ENCODE results near the gene SHISA6.

SHISA6 gene

DNA sequence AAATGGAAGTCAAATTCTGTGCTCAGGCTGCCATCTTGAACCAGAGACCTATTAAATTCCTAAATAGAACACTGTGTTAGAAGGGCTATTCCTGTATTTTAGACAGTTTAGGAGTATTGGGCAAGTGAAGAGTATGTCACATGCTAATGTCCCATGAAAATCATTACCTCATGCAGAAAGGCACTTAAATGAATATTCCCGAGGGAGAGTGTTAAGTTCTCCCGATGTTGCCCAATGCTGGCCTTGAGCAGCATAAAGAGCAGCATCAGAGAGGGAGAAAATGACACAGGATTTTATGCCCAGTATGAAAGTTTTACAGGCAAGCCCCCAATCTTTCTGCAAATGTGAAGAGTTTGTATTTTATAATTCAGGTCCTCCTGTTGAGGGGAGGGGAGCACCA is 28.2 kb upstream of the SHISA6 start:
- Histone ChIP-seq H3K27ac (no peak overlapping the region), H3K4me3 (no peak overlapping the region), H3K9me3 (peaks cover 0 to 17% (median 16%) of the 10 kb centered on the region in 3 donors), H3K36me3 (no peaks in the 10 kb centered on the region), H3K4me1 (no peaks in the 10 kb centered on the region), H3K27me3 (no peaks in the 10 kb centered on the region)
- DNase-seq = no peak
- TF ChIP-seq, protein P1, sequence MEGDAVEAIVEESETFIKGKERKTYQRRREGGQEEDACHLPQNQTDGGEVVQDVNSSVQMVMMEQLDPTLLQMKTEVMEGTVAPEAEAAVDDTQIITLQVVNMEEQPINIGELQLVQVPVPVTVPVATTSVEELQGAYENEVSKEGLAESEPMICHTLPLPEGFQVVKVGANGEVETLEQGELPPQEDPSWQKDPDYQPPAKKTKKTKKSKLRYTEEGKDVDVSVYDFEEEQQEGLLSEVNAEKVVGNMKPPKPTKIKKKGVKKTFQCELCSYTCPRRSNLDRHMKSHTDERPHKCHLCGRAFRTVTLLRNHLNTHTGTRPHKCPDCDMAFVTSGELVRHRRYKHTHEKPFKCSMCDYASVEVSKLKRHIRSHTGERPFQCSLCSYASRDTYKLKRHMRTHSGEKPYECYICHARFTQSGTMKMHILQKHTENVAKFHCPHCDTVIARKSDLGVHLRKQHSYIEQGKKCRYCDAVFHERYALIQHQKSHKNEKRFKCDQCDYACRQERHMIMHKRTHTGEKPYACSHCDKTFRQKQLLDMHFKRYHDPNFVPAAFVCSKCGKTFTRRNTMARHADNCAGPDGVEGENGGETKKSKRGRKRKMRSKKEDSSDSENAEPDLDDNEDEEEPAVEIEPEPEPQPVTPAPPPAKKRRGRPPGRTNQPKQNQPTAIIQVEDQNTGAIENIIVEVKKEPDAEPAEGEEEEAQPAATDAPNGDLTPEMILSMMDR (IDR thresholded peaks at IDR 0.05) = no peak
- intact Hi-C loops (cut with DNase I; ENCODE audit: low total_unique reads) = no loop called here

- H3K4me3 ChIP-seq = no peak overlapping the region
- intact Hi-C loops (cut with DNase I; ENCODE audit: low total_unique reads) = no loop called here
- H3K27me3 ChIP-seq = no peaks in the 10 kb centered on the region
- TF ChIP-seq, protein P1 (IDR thresholded peaks at IDR 0.05) = no peak
- DNase-seq = no peak
- H3K4me1 ChIP-seq = no peaks in the 10 kb centered on the region
- peaks cover 0 to 2% (median 1%) of the 10 kb centered on the region in 3 donors for H3K9me3 ChIP-seq
- H3K36me3 ChIP-seq = no peaks in the 10 kb centered on the region
- H3K27ac ChIP-seq = no peak overlapping the region
These were observed 24.0 kb upstream of the SHISA6 start for GRCh38 chr17:11216976-11217375.

DNA sequence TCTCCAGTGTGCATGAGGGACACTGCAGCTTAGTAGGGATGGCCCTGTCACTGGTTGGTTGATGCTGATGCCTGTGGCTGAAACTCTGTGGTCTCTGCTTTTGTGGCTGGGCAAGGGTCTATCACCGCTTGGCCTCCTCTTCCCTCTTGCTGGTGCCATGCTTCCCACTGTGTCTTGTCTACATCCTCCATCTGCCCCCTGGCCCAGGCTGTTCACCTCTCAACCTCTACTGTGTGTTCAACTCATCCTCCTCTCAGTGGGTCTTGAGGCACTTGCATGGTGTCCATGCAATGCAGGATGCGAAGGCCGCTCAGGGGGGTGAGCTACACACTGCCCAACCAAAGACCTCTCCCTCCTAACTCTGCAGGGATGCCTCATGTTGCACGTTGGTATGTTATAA is 19.8 kb upstream of the SHISA6 start:
- Histone ChIP-seq H3K27me3 (no peaks in the 10 kb centered on the region), H3K9me3 (no peaks in the 10 kb centered on the region), H3K4me1 (no peaks in the 10 kb centered on the region), H3K4me3 (no peak overlapping the region), H3K36me3 (no peaks in the 10 kb centered on the region), H3K27ac (no peak overlapping the region)
- intact Hi-C loops (cut with DNase I; ENCODE audit: low total_unique reads) = no loop called here
- no peak for DNase-seq
- TF ChIP-seq, protein P1 (IDR thresholded peaks at IDR 0.05) = no peak

DNA sequence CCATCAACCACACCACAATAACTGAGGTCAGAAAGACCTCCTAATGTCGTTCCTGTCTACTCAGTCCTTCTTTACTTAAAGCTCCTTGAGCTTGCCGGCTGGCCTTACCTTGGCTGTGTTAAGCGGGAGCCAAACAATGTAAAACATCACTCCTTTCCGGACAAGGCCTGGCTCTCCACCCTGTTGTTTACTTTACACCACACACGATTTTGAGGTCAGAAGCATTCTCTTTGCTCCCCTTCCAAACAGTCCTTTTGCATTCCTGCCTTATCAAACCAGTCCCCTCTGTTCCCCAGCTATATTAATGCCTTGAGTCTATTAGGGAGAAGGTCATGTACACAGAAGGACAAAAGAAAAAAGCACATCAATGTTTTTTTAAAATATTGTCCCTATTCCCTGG is 19.3 kb upstream of the SHISA6 start:
- no peak overlapping the region for H3K4me3 ChIP-seq
- H3K9me3 ChIP-seq = no peaks in the 10 kb centered on the region
- no peak overlapping the region for H3K27ac ChIP-seq
- no peaks in the 10 kb centered on the region for H3K36me3 ChIP-seq
- H3K27me3 ChIP-seq = no peaks in the 10 kb centered on the region
- no peaks in the 10 kb centered on the region for H3K4me1 ChIP-seq
- intact Hi-C loops (cut with DNase I; ENCODE audit: low total_unique reads) = no loop called here
- TF ChIP-seq, protein P1 (IDR thresholded peaks at IDR 0.05) = no peak
- no peak for DNase-seq

DNA sequence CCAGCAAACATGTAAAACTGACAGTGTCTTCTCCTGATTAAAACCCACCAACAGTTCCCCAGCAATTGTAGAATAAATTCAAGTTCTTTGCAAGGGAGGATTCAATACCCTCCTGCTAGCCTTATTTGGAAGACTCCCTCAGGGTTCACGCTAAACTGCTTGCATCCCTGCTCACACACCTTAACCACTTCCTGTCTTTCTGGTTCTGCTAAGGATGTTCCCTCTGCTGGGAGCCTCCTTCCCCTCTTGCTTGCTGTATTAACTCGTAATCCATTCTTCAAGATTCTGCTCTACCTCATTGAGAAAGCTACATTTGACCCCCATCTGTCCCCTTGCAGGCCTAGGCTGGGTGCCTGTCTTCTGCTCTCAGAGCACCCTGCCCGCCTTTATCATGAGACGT is 2.3 kb upstream of the SHISA6 start:
- Histone ChIP-seq H3K4me3 (no peak overlapping the region), H3K27ac (no peak overlapping the region), H3K27me3 (peaks cover 0 to 45% of the 10 kb centered on the region in 2 donors), H3K9me3 (peaks cover 0 to under 1% (median 0%) of the 10 kb centered on the region in 3 donors), H3K4me1 (peaks cover 0 to 13% (median 0%) of the 10 kb centered on the region in 4 donors), H3K36me3 (no peaks in the 10 kb centered on the region)
- TF ChIP-seq, protein P1 (IDR thresholded peaks at IDR 0.05) = no peak
- intact Hi-C loops (cut with DNase I; ENCODE audit: low total_unique reads) = no loop called here
- DNase-seq = no peak

DNA sequence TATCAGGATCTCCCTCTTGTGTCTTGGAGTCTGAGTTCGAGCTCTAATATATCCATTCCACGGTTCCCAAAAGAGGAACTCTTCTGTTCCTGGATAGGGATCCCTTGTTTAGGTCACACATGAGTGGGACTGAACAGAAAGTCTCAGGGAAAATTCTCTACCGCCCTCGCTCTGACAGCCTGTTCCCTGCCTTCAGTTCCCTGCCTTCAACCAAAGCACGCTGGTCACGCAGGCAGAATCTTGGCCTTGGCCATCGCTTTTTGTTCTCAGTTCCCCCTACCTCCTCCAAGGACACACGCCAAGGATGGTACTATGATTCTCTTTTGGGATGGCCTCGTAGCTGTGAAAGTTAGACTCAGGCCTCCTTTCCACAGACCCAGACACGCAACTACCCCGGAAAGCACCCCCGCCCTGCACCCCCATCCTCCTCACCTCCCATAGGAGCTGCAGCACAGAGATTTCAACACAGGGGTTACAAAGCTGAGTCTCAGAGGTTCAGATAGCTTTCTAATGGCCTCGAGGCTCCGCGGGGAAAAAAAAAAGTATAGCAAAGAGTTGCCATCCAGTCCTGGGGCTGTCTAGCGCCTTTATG is 1.5 kb upstream of the SHISA6 start:
- Histone ChIP-seq H3K36me3 (no peaks in the 10 kb centered on the region), H3K4me3 (no peak overlapping the region), H3K9me3 (no peaks in the 10 kb centered on the region), H3K27ac (no peak overlapping the region), H3K27me3 (peaks cover 0 to 53% of the 10 kb centered on the region in 2 donors), H3K4me1 (peaks cover 0 to 13% (median 0%) of the 10 kb centered on the region in 4 donors)
- no peak for DNase-seq
- intact Hi-C loops (cut with DNase I; ENCODE audit: low total_unique reads) = no loop called here
- TF ChIP-seq, protein P1 (IDR thresholded peaks at IDR 0.05) = no peak
